ENCODE results near the gene ATP1A1.

The ATP1A1 gene

DNA sequence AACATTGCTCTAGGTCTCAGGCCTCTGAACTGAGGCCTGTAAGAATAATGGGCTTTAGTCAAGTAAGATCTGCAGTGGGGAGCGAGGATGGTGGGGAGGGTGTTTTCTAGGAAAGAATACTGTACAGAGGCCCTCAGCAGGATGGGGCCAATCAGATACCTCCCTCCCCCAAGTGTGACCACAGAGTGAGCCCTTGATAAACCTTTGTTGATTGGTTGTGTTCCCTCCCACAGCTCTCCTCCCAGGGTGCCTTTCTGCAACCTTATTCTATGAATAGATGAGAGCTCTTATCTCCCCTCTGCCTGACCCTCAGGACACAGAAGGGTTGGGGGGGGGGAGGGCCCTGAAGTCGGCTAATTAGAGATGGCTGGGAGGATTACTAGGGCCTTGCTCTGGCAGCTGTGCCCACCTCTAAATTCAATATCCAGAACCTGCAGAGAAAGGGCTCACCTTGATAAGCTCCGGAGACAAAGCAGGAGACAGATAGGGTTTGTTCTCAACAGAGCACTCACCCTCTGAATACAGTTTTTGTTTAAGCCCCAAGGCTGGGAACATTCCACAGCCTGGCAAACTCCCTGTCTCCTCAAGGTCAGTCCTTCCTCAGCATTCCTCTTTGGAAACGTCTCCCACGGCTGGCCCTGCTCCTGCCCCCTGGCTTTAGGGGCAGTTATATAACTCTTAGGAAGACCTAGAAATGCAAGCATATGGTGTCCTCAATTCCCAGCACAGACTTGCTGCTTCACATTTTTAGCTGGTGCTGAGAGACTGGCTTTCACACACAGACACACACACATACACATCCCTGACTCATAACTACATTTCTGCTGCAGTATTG, 42.9 kb downstream of the ATP1A1 start:
- no peaks in the 10 kb centered on the region for H3K9me3 ChIP-seq (ENCODE audit: low read length)
- no peak for TF ChIP-seq EZH2 (IDR thresholded peaks at IDR 0.05; ENCODE audit: borderline replicate concordance, low read length)
- TF ChIP-seq, protein P1, sequence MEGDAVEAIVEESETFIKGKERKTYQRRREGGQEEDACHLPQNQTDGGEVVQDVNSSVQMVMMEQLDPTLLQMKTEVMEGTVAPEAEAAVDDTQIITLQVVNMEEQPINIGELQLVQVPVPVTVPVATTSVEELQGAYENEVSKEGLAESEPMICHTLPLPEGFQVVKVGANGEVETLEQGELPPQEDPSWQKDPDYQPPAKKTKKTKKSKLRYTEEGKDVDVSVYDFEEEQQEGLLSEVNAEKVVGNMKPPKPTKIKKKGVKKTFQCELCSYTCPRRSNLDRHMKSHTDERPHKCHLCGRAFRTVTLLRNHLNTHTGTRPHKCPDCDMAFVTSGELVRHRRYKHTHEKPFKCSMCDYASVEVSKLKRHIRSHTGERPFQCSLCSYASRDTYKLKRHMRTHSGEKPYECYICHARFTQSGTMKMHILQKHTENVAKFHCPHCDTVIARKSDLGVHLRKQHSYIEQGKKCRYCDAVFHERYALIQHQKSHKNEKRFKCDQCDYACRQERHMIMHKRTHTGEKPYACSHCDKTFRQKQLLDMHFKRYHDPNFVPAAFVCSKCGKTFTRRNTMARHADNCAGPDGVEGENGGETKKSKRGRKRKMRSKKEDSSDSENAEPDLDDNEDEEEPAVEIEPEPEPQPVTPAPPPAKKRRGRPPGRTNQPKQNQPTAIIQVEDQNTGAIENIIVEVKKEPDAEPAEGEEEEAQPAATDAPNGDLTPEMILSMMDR (IDR thresholded peaks at IDR 0.05; ENCODE audit: low read length): no peak
- no peaks in the 10 kb centered on the region for H3K9me2 ChIP-seq (ENCODE audit: low read depth, low read length)
- H3K9ac ChIP-seq (ENCODE audit: low read length): no peak overlapping the region
- H3K79me2 ChIP-seq (ENCODE audit: insufficient read depth, low read length): no peaks in the 10 kb centered on the region
- no peaks in the 10 kb centered on the region for H3K36me3 ChIP-seq (ENCODE audit: insufficient read depth, low read length)
- peaks cover 20% of the 10 kb centered on the region for H3K4me1 ChIP-seq (ENCODE audit: insufficient read depth, low read length, severe bottlenecking)
- H3F3A ChIP-seq (ENCODE audit: insufficient read depth, low read length): no peaks in the 10 kb centered on the region
- H2AFZ ChIP-seq (ENCODE audit: low read length): no peak overlapping the region
- H3K4me2 ChIP-seq (ENCODE audit: low read length): no peak overlapping the region
- no peak overlapping the region for H3K27ac ChIP-seq (ENCODE audit: low read depth, low read length, poor library complexity, severe bottlenecking)
- no peak overlapping the region for H3K4me3 ChIP-seq (ENCODE audit: low read depth, low read length, poor library complexity, severe bottlenecking)
- no peaks in the 10 kb centered on the region for H3K27me3 ChIP-seq (ENCODE audit: insufficient read depth, low read length)
- H4K20me1 ChIP-seq (ENCODE audit: insufficient read depth, low read length): no peaks in the 10 kb centered on the region

DNA sequence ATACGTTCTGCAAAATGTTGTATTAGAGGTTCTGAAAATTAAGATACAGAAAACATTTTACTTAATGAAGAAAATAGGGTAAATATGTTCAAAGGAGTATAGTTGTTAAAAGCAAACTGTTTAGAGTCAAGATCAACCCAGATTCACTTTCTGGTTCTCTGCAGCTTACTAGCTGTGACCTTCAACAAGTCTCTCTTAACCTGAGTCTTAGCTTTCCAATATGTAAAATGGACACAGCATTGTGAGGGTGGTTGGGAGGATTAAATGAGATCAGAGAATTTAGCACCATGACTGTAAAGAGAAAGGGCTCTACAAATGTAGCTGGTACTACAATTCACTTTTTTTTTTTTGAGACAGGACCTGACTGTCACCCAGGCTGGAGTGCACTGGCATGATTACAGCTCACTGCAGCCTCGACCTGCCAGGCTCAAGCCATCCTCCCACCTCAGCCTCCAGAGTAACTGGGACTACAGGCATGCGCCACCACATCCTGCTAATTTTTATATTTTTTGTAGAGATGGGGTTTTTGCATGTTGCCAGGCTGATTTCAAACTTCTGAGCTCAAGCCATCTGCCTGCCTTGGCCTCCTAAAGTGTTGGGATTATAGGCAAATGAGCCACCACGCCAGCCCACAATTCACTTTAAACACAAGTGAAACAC, 43.9 kb downstream of the ATP1A1 start:
- Histone ChIP-seq H3K27me3 (ENCODE audit: insufficient read depth, low read length) (no peaks in the 10 kb centered on the region), H3K36me3 (ENCODE audit: insufficient read depth, low read length) (no peaks in the 10 kb centered on the region), H3K4me3 (ENCODE audit: low read depth, low read length, poor library complexity, severe bottlenecking) (peak overlapping the region; percentile 70), H4K20me1 (ENCODE audit: insufficient read depth, low read length) (no peaks in the 10 kb centered on the region), H2AFZ (ENCODE audit: low read length) (no peak overlapping the region), H3K4me2 (ENCODE audit: low read length) (peak overlapping the region; percentile 64), H3K9ac (ENCODE audit: low read length) (peak overlapping the region; percentile 76), H3K9me3 (ENCODE audit: low read length) (no peaks in the 10 kb centered on the region), H3K79me2 (ENCODE audit: insufficient read depth, low read length) (no peaks in the 10 kb centered on the region), H3K4me1 (ENCODE audit: insufficient read depth, low read length, severe bottlenecking) (peaks cover 20% of the 10 kb centered on the region), H3K27ac (ENCODE audit: low read depth, low read length, poor library complexity, severe bottlenecking) (peak overlapping the region; percentile 15), H3K9me2 (ENCODE audit: low read depth, low read length) (no peaks in the 10 kb centered on the region), H3F3A (ENCODE audit: insufficient read depth, low read length) (no peaks in the 10 kb centered on the region)
- TF ChIP-seq, protein P1 (IDR thresholded peaks at IDR 0.05; ENCODE audit: low read length): no peak
- no peak for TF ChIP-seq EZH2 (IDR thresholded peaks at IDR 0.05; ENCODE audit: borderline replicate concordance, low read length)

DNA sequence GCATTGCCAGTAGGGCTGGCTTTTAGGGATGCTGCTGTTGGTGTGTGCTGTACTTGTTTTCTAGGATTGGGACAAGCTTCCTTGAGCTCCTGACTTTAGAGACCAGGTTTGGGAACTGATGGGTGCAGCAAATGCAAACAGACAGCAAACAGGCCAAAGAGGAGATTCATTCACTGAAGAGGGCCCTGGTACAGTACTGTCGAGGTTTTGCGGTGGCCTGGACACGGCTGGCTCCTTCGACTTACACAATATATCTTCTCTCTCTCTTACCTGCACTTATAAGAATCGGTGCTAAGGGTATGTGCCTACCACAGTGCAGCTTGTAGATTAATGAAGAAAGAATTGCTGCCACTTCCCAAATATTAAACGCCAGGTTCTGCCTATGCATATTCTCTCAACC, 44.6 kb downstream of the ATP1A1 start:
- Histone ChIP-seq H2AFZ (ENCODE audit: low read length) (no peak overlapping the region), H3K9me2 (ENCODE audit: low read depth, low read length) (no peaks in the 10 kb centered on the region)

More for the DNA sequence above, 44.6 kb downstream of the ATP1A1 start:
- H3F3A ChIP-seq (ENCODE audit: insufficient read depth, low read length): no peaks in the 10 kb centered on the region
- H3K9me3 ChIP-seq (ENCODE audit: low read length): no peaks in the 10 kb centered on the region
- peaks cover 20% of the 10 kb centered on the region for H3K4me1 ChIP-seq (ENCODE audit: insufficient read depth, low read length, severe bottlenecking)
- no peaks in the 10 kb centered on the region for H3K79me2 ChIP-seq (ENCODE audit: insufficient read depth, low read length)
- peak overlapping the region; percentile 70 for H3K4me3 ChIP-seq (ENCODE audit: low read depth, low read length, poor library complexity, severe bottlenecking)
- H3K9ac ChIP-seq (ENCODE audit: low read length): peak overlapping the region; percentile 76
- no peaks in the 10 kb centered on the region for H3K27me3 ChIP-seq (ENCODE audit: insufficient read depth, low read length)
- no peaks in the 10 kb centered on the region for H3K36me3 ChIP-seq (ENCODE audit: insufficient read depth, low read length)
- no peaks in the 10 kb centered on the region for H4K20me1 ChIP-seq (ENCODE audit: insufficient read depth, low read length)
- peak overlapping the region; percentile 64 for H3K4me2 ChIP-seq (ENCODE audit: low read length)
- TF ChIP-seq, protein P1 (IDR thresholded peaks at IDR 0.05; ENCODE audit: low read length): no peak
- no peak for TF ChIP-seq EZH2 (IDR thresholded peaks at IDR 0.05; ENCODE audit: borderline replicate concordance, low read length)
- H3K27ac ChIP-seq (ENCODE audit: low read depth, low read length, poor library complexity, severe bottlenecking): peak overlapping the region; percentile 15
